HepG2 (cell line): ENCODE measurements around the gene SEMA3B. TPM values are rescaled to one million over a fixed set of nuclear protein-coding genes. Genes with fewer than 3 reads are reported as not detected.

Experiments used
- ATAC-seq: fragments of 200-7000 bp; cut with Tn5 transposase; 3 replicates; pipeline ENCODE4 v1.9.1; 2020; ENCODE audit warnings: mild to moderate bottlenecking, moderate library complexity
- BruUV-seq: library from RNA; stranded (reverse); fragments of 400-500 nt; replicated peaks from 2 replicates; lab custom pipeline; 2021; lab: Mats Ljungman, UMichigan
- CTCF ChIA-PET: fragments of 300-600 bp; formaldehyde crosslinking; extraction: SDS; loops from one replicate; lab custom pipeline; 2021; ENCODE audit warnings: low total read pairs, inconsistent platforms, low intra/inter-chr PET ratio; lab: Yijun Ruan, JAX
- POLR2A ChIA-PET: fragments of 350-600 bp; sonication (Branson Sonifier 250); formaldehyde crosslinking; loops from one replicate; lab custom pipeline; 2020; ENCODE audit warnings: antibody characterized with exemption, inconsistent platforms; lab: Yijun Ruan, JAX
- DNase-seq: peaks from one replicate; pipeline ENCODE4 v3.0.0-alpha.2; 2015; ENCODE audit warnings: low spot score
- FAIRE-seq: peaks from 3 replicates; lab custom pipeline; 2011; peaks lifted over from hg19 to GRCh38; lab: Jason Lieb, UNC
- H2AFZ ChIP-seq: one replicate; pipeline ENCODE4 v1.6.1; 2011; ENCODE audit warnings: low read length, inconsistent platforms
- H3K27ac ChIP-seq: fragments of 300-600 bp; 3 replicates; pipeline ENCODE4 v1.8.0; 2011; ENCODE audit warnings: mixed run types, mild to moderate bottlenecking, mixed read lengths, low read length, inconsistent platforms; ENCODE audit not compliant: insufficient read depth; ENCODE audit errors: extremely low read length
- H3K27me3 ChIP-seq, 2 experiments: fragments of 200-600 bp in 1 of 2; 2 replicates in 1 of 2; 3 replicates in 1 of 2; pipeline versions ENCODE4 v1.6.0 to v1.8.0; 2011; ENCODE audit warnings: low read length in 2 of 2, mild to moderate bottlenecking in 2 of 2, moderate library complexity in 2 of 2, inconsistent platforms in 1 of 2; ENCODE audit not compliant: insufficient read depth in 2 of 2, control insufficient read depth in 1 of 2
- H3K36me3 ChIP-seq, 2 experiments: fragments of 200-600 bp in 1 of 2; replicated peaks in 1 of 2; 2 replicates in 1 of 2; 3 replicates in 1 of 2; pipeline versions ENCODE4 v1.5.1 to v1.8.0; 2011; ENCODE audit warnings: low read length in 2 of 2, inconsistent platforms in 1 of 2; ENCODE audit not compliant: insufficient read depth in 2 of 2, control insufficient read depth in 1 of 2
- H3K4me1 ChIP-seq: 2 replicates; pipeline ENCODE4 v1.5.1; 2012; ENCODE audit warnings: low read length, inconsistent platforms; ENCODE audit not compliant: insufficient read depth
- H3K4me2 ChIP-seq: 2 replicates; pipeline ENCODE4 v1.6.0; 2011; ENCODE audit warnings: low read depth, low read length, inconsistent platforms
- H3K4me3 ChIP-seq, 3 experiments: fragments of 200-600 bp in 1 of 3; sonication (generic), shearing (Covaris generic) in 1 of 3; replicated peaks in 1 of 3; 2 replicates each; pipeline ENCODE4 v1.5.1; 2011 to 2016; ENCODE audit warnings: low read length in 3 of 3, inconsistent platforms in 2 of 3, low read depth in 2 of 3, mild to moderate bottlenecking in 2 of 3, control low read depth in 1 of 3, mixed read lengths in 1 of 3; ENCODE audit not compliant: insufficient read depth in 1 of 3
- H3K79me2 ChIP-seq: one replicate; pipeline ENCODE4 v1.6.1; 2011; ENCODE audit warnings: low read length, inconsistent platforms; ENCODE audit not compliant: insufficient read depth
- H3K9ac ChIP-seq: 2 replicates; pipeline ENCODE4 v1.6.0; 2011; ENCODE audit warnings: mild to moderate bottlenecking, low read depth, low read length, inconsistent platforms; ENCODE audit not compliant: insufficient read depth
- H3K9me3 ChIP-seq: 2 replicates; pipeline ENCODE4 v1.5.1; 2012; ENCODE audit warnings: mild to moderate bottlenecking, low read length
- H4K20me1 ChIP-seq: 2 replicates; pipeline ENCODE4 v1.6.0; 2011; ENCODE audit warnings: inconsistent platforms, mild to moderate bottlenecking, low read length, moderate library complexity; ENCODE audit not compliant: insufficient read depth
- ASH2L ChIP-seq: fragments of 300-600, 200-600 bp; sonication (generic); IDR thresholded peaks from 2 replicates; pipeline ENCODE4 v1.7.0; 2017; ENCODE audit warnings: low read depth, mild to moderate bottlenecking, moderate library complexity, mixed read lengths, low read length; ENCODE audit not compliant: insufficient read length
- MXI1 ChIP-seq: IDR thresholded peaks from 3 replicates; pipeline ENCODE4 v1.6.1; 2012; ENCODE audit warnings: low read depth, low read length, inconsistent platforms, borderline replicate concordance
- NFKBIZ ChIP-seq: IDR thresholded peaks from 2 replicates; pipeline ENCODE4 v1.6.1; 2018; ENCODE audit warnings: missing genetic modification reagents, missing compliant biosample characterization
- RFX3 ChIP-seq: IDR thresholded peaks from 2 replicates; pipeline ENCODE4 v1.6.1; 2016; ENCODE audit warnings: missing biosample characterization, missing genetic modification reagents
- SALL1 ChIP-seq: sonication (generic); formaldehyde crosslinking; IDR thresholded peaks from 2 replicates; pipeline ENCODE4 v1.8.0; 2022; ENCODE audit warnings: mild to moderate bottlenecking, missing genetic modification reagents
- SAP130 ChIP-seq: IDR thresholded peaks from 2 replicates; pipeline ENCODE4 v1.6.1; 2016; ENCODE audit warnings: low read depth
- SP2 ChIP-seq: sonication (generic); formaldehyde crosslinking; IDR thresholded peaks from 2 replicates; pipeline ENCODE4 v1.5.1; 2020; ENCODE audit warnings: mild to moderate bottlenecking, missing genetic modification reagents
- ZNF713 ChIP-seq: sonication (generic); formaldehyde crosslinking; IDR thresholded peaks from 2 replicates; pipeline ENCODE4 v1.4.0; 2020; ENCODE audit warnings: mild to moderate bottlenecking, missing genetic modification reagents
- WGBS: methylation state at CpG from one replicate; pipeline ENCODE4 v1.1.6; 2017; ENCODE audit warnings: low lambda C conversion rate; 5-methylcytosine and 5-hydroxymethylcytosine counted together
- in situ Hi-C: cut with HindIII; loops from 2 replicates; pipeline ENCODE4 v1.10.0; 2017; ENCODE audit warnings: low pct_unique_long_range_greater_than_20kb; ENCODE audit not compliant: extremely low pct_ligation_motif_present
- intact Hi-C: fragments of 100-400 bp; cut with micrococcal nuclease; formaldehyde crosslinking; loops from one replicate; pipeline ENCODE4 v1.10.0; 2022; ENCODE audit not compliant: unreplicated experiment
- polyA plus RNA-seq, 8 experiments: library from polyadenylated mRNA; depleted of rRNA in 3 of 8; stranded (reverse) in 7 of 8; unstranded in 1 of 8; fragments of >200 nt; fragmentation: Illumina TruSeq in 4 of 8; extraction: Trizol in 4 of 8; gene quantifications; 2 replicates each; pipeline versions ENCODE4 v1.2.1 to v1.2.3, GENCODE V29; 2011 to 2016; ENCODE audit warnings: low read depth in 4 of 8, missing spikeins in 1 of 8, mixed read lengths in 1 of 8; ENCODE audit not compliant: insufficient read depth in 1 of 8
- total RNA-seq, 5 experiments: library from RNA; depleted of rRNA; stranded (reverse); fragments of >200 nt; fragmentation: Illumina TruSeq; extraction: Trizol; gene quantifications; 2 replicates each; pipeline ENCODE4 v1.2.3, GENCODE V29; 2016; ENCODE audit warnings: low read depth in 1 of 5
- TF ChIP-seq, protein P1 (sequence below): sonication (generic); formaldehyde crosslinking; IDR thresholded peaks from 2 replicates; pipeline ENCODE4 v1.5.0; 2020; ENCODE audit warnings: mild to moderate bottlenecking, missing genetic modification reagents
- TF ChIP-seq, protein P2 (sequence below): sonication (generic); formaldehyde crosslinking; IDR thresholded peaks from 2 replicates; pipeline ENCODE4 v1.9.0; 2022; ENCODE audit warnings: missing genetic modification reagents, mild to moderate bottlenecking, borderline replicate concordance
- TF ChIP-seq, protein P3 (sequence below): sonication (generic); formaldehyde crosslinking; IDR thresholded peaks from 2 replicates; pipeline ENCODE4 v1.4.0; 2020; ENCODE audit warnings: missing genetic modification reagents, borderline replicate concordance

Gene SEMA3B
- total and polyA plus RNA-seq, 2 of the 13 experiments (the other 11 are each of a cell fraction or from before 2014, with no cell fraction given), result 93.2 to 158 TPM

DNA sequence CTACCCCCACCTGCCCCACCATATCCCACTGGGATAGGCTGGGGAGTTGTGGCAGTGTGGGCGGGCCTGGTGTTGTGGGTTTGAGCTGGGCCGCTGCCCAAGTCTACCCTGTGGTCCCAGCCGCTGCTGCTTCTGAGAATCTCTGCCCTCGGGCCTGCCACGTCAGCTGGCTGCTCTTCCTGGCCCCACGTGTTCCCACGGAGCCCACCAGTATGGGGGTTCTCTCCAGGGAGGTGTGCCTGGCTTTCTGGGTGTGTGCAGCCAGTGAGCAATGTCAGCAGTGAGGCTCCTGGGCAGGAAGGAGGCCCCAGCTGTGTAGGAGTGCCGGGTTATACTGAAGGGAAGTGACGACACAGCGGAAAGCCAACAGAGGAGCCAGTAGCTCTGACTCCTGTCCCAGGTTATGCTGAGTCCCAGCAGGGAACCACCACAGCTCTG is 22.4 kb upstream of the SEMA3B start (continued):
- TF ChIP-seq, protein P1, sequence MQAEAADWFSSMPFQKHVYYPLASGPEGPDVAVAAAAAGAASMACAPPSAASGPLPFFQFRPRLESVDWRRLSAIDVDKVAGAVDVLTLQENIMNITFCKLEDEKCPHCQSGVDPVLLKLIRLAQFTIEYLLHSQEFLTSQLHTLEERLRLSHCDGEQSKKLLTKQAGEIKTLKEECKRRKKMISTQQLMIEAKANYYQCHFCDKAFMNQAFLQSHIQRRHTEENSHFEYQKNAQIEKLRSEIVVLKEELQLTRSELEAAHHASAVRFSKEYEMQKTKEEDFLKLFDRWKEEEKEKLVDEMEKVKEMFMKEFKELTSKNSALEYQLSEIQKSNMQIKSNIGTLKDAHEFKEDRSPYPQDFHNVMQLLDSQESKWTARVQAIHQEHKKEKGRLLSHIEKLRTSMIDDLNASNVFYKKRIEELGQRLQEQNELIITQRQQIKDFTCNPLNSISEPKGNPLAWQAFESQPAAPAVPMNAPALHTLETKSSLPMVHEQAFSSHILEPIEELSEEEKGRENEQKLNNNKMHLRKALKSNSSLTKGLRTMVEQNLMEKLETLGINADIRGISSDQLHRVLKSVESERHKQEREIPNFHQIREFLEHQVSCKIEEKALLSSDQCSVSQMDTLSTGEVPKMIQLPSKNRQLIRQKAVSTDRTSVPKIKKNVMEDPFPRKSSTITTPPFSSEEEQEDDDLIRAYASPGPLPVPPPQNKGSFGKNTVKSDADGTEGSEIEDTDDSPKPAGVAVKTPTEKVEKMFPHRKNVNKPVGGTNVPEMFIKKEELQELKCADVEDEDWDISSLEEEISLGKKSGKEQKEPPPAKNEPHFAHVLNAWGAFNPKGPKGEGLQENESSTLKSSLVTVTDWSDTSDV (CRISPR knock-in tag), result no peak
- TF ChIP-seq RFX3 (CRISPR knock-in tag), result no peak
- TF ChIP-seq, protein P2, sequence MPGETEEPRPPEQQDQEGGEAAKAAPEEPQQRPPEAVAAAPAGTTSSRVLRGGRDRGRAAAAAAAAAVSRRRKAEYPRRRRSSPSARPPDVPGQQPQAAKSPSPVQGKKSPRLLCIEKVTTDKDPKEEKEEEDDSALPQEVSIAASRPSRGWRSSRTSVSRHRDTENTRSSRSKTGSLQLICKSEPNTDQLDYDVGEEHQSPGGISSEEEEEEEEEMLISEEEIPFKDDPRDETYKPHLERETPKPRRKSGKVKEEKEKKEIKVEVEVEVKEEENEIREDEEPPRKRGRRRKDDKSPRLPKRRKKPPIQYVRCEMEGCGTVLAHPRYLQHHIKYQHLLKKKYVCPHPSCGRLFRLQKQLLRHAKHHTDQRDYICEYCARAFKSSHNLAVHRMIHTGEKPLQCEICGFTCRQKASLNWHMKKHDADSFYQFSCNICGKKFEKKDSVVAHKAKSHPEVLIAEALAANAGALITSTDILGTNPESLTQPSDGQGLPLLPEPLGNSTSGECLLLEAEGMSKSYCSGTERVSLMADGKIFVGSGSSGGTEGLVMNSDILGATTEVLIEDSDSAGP (CRISPR knock-in tag), result 0 out of 2 replicates have a peak, but pooled peaks have one; percentile 14
- TF ChIP-seq SP2, result no peak
- no peak for TF ChIP-seq SAP130 (CRISPR knock-in tag)
- TF ChIP-seq ZNF713, result no peak

DNA sequence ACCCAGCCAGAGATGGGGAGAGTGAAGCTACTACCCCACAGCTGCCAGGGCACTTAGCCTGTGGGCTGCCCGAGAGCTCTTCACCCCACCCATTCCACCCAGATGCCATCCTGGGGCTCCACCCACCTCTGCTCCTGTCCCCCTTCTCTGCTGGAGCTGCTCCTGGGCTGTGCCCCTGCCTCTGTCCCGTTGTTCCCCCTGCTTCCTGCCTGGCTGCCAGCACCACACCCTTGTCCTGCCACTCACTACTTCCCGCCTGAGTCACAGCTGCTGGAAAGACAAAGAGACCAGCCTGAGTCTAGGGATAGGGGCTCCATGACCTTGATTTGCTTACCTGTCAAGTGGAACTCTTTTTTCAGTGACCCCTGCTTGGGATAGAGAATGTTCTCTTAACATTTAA is 20.6 kb upstream of the SEMA3B start:
- H3K9ac ChIP-seq, result no peak overlapping the region
- no peak overlapping the region for H2AFZ ChIP-seq
- 59% methylated on average over 2 of the region's 3 CpGs for WGBS
- peaks cover 21% of the 10 kb centered on the region for H3K4me1 ChIP-seq
- no peaks in the 10 kb centered on the region for H3K9me3 ChIP-seq
- peaks cover 24% of the 10 kb centered on the region for H3K79me2 ChIP-seq
- FAIRE-seq, result no peak
- no peak for TF ChIP-seq SALL1 (CRISPR knock-in tag)
- TF ChIP-seq MXI1, result no peak
- no peak for TF ChIP-seq ASH2L
- TF ChIP-seq, protein P3, sequence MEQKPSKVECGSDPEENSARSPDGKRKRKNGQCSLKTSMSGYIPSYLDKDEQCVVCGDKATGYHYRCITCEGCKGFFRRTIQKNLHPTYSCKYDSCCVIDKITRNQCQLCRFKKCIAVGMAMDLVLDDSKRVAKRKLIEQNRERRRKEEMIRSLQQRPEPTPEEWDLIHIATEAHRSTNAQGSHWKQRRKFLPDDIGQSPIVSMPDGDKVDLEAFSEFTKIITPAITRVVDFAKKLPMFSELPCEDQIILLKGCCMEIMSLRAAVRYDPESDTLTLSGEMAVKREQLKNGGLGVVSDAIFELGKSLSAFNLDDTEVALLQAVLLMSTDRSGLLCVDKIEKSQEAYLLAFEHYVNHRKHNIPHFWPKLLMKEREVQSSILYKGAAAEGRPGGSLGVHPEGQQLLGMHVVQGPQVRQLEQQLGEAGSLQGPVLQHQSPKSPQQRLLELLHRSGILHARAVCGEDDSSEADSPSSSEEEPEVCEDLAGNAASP (CRISPR knock-in tag), result no peak
- no peak for TF ChIP-seq NFKBIZ (CRISPR knock-in tag)
- TF ChIP-seq, all 625 proteins: peak for 0
- no TSS peak for BruUV-seq
- no peaks in the 10 kb centered on the region for H3K27me3 ChIP-seq
- intact Hi-C loops (no loop called here), in situ Hi-C loops (no loop called here)
- peaks cover 0 to 13% of the 10 kb centered on the region in 2 experiments; a peak in 2 of 5 replicates for H3K36me3 ChIP-seq
- H3K4me3 ChIP-seq, result no peak overlapping the region
- H3K27ac ChIP-seq, result no peak overlapping the region
- H4K20me1 ChIP-seq, result no peaks in the 10 kb centered on the region
- H3K4me2 ChIP-seq, result no peak overlapping the region
- ChIA-PET POLR2A (interaction anchor here (1.1 to 1.5 kb wide), 2 partner anchors 13 to 54 kb away, joined by 5 read pairs; partner anchors contain the start of gene GNAI2), CTCF (no interaction called here)
- ATAC-seq, result no peak
- DNase-seq, result no peak
